Measurements from ENCODE around the gene TIRAP.

- TF ChIP-seq ATF3 (CRISPR knock-in tag; conservative IDR thresholded peaks at IDR 0.05) (no peak), IRF2 (CRISPR knock-in tag; IDR thresholded peaks at IDR 0.05; ENCODE audit: borderline replicate concordance, low read depth) (no peak), CTCF (IDR thresholded peaks at IDR 0.05) (no peak), ZNF512 (CRISPR knock-in tag; IDR thresholded peaks at IDR 0.05; ENCODE audit: borderline replicate concordance) (no peak), USF1 (CRISPR knock-in tag; IDR thresholded peaks at IDR 0.05) (no peak), USF2 (CRISPR knock-in tag; IDR thresholded peaks at IDR 0.05) (no peak)
These were observed 56.4 kb downstream of the TIRAP start for GRCh38 chr11:126339073-126339862.

Measured in WTC11 (cell line).